RWPE1 (cell line): Measurements from ENCODE around the gene MYO18A.

Experiments
- CTCF ChIA-PET: fragments of 350-600 bp; sonication (Branson Sonifier 250); formaldehyde crosslinking; extraction: SDS; loops from one replicate; lab custom pipeline; 2021; lab: Yijun Ruan, JAX
- POLR2A ChIA-PET: fragments of 400-600 bp; formaldehyde crosslinking; extraction: SDS; loops from one replicate; lab custom pipeline; 2020; ENCODE audit warnings: antibody characterized with exemption; ENCODE audit not compliant: low non-redundant PET; lab: Yijun Ruan, JAX
- DNase-seq: peaks from one replicate; pipeline ENCODE4 v3.0.0; 2012; ENCODE audit warnings: low spot score
- H3K27ac ChIP-seq: fragments of 450-650 bp; 2 replicates; pipeline ENCODE4 v1.5.1; 2017
- CTCF ChIP-seq: fragments of 450-650 bp; conservative IDR thresholded peaks from 2 replicates; pipeline ENCODE4 v1.5.1; 2017; ENCODE audit warnings: low read depth, mild to moderate bottlenecking

MYO18A gene

GRCh38 chr17:29058391-29058790, 121.8 kb downstream of the MYO18A start:
- TF ChIP-seq CTCF = no peak
- CTCF ChIA-PET = no interaction called here
- POLR2A ChIA-PET = no interaction called here
- DNase-seq = no peak
- no peak overlapping the region for H3K27ac ChIP-seq

DNA sequence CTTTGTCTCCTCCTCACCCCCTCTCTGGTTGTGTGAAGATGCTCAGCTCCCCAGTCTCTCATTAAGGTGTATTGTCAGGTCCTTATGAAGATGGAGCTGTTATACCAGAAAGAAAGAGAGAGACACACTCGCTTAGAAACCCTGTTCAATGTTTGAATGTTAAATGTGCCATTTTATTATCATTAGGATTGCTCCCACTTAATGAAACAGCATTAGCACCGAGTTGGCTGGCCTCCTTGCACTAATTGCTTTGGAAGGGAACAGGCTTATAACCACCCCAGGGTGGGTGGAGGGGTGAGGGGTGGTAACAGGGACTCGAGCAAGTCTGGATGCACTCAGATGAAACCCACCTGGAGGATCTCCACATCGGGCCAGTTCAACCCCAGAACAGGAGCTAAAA, 122.8 kb downstream of the MYO18A start:
- CTCF ChIA-PET = no interaction called here

DNA sequence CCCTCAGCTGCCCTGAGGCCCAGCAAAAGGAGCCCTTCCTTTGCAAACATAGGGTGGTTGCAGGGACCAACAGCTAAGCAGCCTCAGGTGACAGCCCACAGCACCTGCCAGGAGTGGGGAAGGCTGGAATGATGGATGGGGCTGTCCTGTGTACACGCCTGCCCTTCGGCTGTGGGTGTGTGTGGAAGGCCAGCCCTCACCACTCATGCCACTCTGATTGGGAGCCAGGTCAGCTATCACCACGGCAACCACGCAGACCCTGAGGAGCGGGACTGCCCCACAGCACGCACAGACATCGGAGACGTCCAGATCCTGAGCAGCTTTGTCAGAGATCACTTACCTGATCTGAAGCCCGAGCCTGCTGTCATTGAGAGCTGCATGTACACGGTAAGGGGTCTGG, 125.4 kb downstream of the MYO18A start:
- ChIA-PET CTCF (no interaction called here), POLR2A (no interaction called here)
- no peak for TF ChIP-seq CTCF
- DNase-seq = no peak
- no peak overlapping the region for H3K27ac ChIP-seq

More for the DNA sequence above, 122.8 kb downstream of the MYO18A start:
- POLR2A ChIA-PET = no interaction called here
- TF ChIP-seq CTCF = no peak
- DNase-seq = no peak
- no peak overlapping the region for H3K27ac ChIP-seq

DNA sequence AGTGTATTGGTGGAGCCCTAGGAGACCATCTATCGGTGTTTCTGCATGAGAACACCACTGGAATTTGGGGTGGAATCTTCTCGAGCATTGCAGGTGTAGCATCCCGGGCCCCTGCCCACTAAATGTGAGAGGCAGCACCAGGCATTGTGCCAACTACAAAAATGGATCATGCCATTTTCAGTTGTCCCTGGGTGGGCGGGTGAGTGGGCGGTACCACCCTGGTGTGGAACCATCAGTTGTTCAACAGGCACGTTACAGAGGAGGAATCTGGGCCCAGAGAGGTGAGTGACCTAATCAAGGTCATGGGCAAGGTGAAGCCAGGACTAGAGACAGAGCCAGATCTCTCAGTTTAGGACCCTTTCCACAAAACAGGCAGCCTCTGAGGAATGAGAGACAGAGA, 128.5 kb downstream of the MYO18A start:
- no peak overlapping the region for H3K27ac ChIP-seq
- CTCF ChIA-PET = no interaction called here
- TF ChIP-seq CTCF = no peak
- no peak for DNase-seq
- POLR2A ChIA-PET = no interaction called here

DNA sequence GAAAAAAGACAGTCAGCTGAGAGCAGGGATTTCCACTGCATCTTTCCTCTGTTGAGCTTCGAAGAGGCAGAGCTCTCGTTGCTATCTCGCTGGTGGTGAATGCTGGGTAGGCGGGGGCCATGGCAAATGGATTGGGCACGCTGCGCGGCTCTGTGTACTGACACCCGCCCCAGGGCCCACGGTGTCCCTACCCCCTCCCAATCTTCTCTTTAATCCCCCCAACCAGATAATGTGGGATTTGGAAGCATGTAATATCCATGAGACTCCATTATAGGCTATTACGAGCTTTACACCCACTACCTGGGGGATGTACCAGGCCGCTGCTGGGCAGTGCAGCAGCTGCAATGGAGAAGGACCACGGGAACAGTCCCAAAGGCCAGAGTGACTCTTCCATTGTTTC, 129.0 kb downstream of the MYO18A start:
- H3K27ac ChIP-seq = no peak overlapping the region
- TF ChIP-seq CTCF = no peak
- CTCF ChIA-PET = no interaction called here
- no peak for DNase-seq
- POLR2A ChIA-PET = no interaction called here

GRCh38 chr17:29050176-29050575, 130.0 kb downstream of the MYO18A start:
- ChIA-PET CTCF (interaction anchor here (0.7 kb wide), 1 partner anchor 1054 kb away, joined by 3 read pairs; no protein-coding TSS in a partner anchor), POLR2A (no interaction called here)
- no peak for DNase-seq
- no peak overlapping the region for H3K27ac ChIP-seq
- TF ChIP-seq CTCF = no peak
